Measurements from ENCODE around the gene FN3K.

The FN3K gene

DNA sequence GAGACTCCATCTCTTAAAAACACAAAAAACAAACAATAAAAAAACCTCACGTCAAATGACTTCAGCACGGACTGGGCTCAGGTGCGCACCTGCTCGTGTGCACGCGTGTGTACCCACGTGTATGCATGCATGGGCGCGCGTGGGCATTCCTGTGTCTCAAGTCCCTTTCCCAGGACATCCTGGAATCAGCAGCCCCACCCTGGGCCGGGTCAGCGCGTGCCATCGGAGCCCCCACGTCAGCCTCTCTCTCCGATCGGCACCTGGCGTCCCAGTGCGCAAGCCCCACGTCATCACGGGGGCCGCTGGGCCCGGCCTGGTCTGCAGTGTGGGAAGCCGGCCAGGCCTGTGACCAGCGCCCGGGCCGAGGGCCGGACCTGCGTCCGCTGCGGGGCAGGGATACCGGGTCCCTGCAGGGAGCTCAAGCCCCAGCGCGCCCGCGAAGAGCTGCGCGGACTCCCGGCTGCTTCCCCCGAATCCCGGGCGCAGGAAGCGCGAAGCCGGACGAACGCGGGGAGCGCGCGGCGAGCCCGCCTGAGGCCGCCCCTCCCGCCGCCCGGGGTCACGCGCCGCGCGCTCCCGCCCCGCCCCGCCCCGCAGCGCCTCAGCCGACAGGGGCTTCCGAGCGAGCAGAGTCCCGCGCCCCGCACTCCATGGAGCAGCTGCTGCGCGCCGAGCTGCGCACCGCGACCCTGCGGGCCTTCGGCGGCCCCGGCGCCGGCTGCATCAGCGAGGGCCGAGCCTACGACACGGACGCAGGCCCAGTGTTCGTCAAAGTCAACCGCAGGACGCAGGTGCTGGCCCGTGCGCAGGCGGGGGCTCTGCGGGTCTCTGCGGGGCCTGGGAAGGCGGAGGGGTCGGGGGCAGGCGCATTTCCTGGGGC is at the start of gene FN3K:
Gene FN3K, plus strand, starts transcription at position 629 of the 880 bp plus-strand sequence. Its CDS starts 22 bp downstream, at position 651.
- no peak for DNase-seq

DNA sequence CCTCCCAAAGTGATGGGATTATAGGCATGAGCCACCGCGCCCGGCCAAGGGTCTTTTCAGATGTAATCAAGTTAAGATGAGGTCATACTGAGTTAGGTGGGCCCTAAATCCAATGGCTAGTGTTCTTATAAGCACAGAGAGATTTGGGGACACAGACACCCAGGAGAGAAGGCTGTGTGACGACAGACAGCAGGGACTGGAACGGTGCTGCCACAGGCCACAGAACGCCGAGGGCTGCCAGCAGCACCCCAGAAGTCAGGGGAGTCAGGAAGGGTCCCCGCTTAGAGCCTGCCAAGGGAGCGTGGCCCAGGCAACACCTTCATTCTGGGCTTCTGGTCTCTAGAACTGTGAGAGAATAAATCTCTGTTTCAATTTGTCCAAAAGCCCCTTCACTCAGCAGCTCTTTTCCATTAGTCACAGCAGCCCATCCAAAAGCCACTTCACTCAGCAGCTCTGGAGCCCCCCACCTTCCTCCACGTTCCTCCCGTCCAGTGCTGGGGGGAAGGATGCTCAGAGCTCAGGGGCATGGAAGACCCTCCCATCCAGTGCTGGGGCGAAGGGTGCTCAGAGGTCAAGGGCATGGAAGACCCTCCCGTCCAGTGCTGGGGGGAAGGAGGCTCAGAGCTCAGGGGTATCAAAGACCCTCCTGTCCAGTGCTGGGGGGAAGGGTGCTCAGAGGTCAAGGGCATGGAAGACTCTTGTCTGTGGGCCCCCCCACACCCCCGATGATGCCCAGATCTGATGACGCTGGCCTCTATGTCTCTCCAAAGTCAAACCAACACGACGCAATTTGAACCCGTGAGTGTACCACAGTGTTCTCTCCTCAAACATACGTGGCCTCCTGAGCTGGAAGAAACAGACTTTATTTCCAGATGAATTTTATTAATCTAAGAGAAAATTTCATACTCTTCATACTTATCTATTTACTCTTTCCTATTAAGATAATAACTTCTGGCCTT is 48.8 kb upstream of the FN3K start:
- DNase-seq, result no peak

DNA sequence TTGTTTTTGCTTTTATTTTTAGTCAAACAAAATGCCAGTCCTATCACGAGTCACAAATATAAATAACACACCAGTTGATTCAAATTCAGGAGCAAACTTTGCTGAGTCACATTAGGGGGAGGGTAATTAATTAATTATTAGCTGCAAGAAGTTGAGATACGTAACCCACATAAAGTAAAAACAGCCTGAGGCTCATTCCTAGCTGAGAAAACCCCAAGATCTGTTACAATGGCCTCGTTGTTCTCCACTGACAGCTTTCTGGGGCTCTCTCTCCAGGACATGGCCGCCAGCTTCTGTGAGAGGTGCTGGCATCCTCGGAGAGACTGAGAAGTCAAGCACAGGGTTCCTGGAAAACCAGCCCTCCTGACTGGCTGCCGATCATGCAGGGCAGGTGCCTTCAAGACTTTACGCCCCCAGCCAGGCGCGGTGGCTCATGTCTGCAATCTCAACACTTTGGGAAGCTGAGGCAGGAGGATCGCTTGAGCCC is 48.0 kb upstream of the FN3K start:
- DNase-seq, result no peak

DNA sequence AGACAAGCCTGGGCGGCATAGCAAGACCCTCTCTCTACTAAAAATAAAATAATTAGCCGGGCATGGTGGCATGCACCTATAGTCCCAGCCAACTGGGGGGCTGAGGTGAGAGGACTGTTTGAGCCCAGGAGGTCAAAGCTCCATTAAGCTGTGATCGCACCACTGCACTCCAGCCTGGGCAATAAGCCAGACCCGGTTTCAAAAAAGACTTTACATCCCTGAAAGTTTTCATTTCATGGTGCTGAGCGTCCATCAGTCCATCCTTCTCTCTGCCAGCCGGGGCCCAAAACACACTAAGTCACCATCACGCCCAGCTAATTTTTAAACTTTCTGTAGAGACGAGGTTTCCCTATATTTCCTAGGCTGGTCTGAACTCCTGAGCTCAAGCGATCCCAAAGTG is 47.5 kb upstream of the FN3K start:
- no peak for DNase-seq

DNA sequence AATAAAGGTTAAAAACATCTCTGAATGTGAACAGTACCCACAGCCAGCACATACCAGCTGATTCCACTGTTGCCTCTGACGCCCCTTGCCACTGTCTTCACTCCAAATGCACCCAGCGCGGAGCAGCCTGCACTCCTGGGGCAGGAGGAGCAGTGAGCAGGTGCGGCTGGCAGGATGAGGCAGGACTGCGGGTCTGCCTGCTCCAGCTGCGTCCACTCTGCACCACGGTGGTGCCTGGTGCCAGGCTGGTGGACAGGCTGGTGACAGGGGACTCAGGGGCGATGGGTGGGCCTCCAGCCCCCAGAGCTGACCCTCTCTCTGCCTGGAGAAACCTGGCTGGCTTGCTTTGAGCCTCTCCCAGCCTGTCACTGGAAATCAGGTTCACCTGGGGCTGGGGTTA is 46.3 kb upstream of the FN3K start:
- no peak for DNase-seq

DNA sequence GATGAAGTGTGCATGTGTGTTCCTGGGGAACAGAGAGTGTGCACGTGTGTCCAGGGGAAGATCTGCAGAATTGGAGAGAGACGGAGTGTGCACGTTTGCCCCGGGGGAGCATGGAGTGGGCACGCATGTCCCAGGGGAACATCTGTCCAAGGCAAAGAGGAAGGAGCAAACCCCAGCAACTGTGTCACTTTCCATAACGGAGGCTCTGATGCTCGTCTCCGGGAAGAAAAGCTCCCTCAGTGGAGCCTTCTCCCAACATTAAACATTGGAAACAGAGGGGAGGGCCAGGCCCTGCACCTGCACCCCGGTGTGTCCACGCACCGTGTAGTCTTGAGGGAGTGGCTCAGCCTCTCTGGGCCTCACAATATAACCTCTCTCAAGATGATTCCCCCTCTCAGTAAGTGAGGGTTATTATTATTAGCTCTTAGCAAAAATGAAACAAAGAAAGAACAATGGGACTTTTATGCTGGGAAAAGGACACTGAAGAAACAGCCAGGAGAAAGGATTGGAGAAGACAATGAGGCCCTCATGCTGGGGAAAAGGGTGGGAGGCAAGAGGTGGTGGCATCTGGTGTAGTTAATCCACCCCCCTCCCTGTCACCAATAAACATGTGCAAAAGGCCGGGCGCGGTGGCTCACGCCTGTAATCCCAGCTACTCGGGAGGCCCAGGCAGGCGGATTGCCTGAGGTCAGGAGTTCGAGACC is 44.5 kb upstream of the FN3K start:
- no peak for DNase-seq

DNA sequence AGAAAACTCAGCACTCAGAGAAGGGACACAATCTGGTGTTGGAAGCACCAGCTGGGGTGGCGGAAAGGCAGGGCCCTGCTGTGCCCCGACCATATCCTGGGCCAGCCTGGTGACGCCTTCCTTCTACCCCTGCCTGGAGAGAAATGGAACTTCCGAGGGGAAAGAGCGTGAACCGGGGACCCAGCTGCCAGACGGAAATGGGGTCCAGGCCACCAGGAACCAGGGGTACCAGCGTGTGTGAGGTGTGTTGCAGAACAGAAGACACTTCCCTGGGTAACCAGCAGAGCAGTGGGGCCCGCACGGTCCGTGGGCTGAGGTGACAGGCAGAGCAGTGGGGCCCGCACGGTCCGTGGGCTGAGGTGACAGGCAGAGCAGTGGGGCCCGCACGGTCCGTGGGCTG is 43.7 kb upstream of the FN3K start:
- no peak for DNase-seq

DNA sequence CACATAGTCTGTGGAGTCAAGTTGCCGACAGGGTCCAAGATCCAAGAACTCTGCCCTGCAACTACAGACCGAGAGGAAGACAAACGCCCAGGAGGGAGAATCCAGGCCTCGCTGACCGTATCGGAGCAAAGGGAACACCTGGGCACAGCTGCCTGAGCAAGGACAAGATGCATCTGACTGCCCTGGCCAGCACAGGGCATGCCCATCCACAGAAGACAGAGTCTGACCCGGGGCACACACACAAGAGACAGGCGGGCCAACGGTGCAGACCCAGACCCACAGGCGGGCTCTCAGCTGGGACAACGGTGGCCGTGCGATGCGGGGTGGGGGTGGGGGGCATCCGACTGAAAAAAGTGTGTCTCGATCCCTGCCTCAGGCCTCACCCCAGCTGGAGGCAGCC is 43.1 kb upstream of the FN3K start:
- DNase-seq, result no peak

DNA sequence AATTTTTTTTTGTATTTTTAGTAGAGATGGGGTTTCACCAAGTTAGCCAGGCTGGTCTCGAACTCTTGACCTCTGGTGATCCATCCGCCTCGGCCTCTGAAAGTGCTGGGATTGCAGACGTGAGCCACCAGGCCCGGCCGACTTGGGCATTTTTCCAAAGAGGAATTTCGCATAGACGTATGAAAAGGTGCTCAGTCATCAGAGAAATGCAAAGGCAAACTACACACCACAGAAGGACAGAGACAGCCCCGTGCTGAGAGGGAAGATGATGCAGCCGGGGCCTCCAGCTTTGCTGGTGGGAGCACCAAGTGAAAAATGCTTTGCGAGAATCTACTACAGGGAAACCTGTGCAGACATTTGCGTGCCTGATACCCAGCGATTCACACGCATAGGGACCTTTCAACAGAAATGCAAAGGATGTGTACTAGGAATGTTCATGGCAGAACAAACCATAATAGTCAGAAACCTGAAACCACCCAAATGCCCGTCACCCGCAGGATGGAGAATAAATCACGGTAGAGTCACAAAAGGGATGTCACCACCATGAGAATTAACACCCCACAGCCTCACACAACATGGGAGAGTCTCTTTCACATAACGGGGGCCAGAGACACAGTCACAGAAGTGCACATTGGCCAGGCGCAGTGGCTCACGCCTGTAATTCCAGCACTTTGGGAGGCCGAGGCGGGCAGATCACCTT is 42.1 kb upstream of the FN3K start:
- DNase-seq, result no peak

DNA sequence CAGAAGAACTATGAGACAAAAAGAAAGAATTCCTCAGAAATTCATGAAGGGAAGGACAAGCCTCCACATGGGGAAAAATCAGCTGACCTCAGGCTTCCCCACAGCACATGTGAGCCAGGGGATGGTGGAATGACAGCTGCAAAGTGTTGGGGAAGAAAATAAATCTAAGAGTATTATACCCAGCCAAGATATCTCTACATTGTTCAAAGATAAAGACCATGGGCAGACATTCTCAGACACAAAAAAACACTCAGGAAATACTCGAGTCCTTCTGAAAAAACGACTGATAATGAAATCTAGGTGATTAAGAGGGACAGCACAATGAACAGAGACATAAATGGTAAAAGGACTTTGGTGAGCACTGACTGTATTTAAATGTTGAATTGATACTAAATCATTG is 40.8 kb upstream of the FN3K start:
- DNase-seq, result no peak

DNA sequence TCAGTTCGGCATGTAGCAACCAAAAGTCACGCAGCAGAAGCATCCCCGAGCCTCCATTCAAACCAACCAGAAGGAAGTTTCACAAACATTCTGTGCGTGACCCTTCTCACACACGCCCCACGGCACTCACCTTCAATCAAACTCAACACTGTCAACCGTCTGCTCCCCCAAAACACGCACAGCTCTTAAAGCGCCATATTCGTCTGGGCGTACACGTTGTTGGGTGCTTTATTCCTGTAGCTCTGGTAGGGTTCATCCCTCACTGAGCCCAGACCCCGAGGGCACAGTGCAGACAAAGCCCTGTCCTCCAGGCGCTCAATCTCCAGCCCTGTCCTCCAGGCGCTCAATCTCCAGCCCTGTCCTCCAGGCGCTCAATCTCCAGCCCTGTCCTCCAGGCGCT is 39.2 kb upstream of the FN3K start:
- DNase-seq, result no peak

DNA sequence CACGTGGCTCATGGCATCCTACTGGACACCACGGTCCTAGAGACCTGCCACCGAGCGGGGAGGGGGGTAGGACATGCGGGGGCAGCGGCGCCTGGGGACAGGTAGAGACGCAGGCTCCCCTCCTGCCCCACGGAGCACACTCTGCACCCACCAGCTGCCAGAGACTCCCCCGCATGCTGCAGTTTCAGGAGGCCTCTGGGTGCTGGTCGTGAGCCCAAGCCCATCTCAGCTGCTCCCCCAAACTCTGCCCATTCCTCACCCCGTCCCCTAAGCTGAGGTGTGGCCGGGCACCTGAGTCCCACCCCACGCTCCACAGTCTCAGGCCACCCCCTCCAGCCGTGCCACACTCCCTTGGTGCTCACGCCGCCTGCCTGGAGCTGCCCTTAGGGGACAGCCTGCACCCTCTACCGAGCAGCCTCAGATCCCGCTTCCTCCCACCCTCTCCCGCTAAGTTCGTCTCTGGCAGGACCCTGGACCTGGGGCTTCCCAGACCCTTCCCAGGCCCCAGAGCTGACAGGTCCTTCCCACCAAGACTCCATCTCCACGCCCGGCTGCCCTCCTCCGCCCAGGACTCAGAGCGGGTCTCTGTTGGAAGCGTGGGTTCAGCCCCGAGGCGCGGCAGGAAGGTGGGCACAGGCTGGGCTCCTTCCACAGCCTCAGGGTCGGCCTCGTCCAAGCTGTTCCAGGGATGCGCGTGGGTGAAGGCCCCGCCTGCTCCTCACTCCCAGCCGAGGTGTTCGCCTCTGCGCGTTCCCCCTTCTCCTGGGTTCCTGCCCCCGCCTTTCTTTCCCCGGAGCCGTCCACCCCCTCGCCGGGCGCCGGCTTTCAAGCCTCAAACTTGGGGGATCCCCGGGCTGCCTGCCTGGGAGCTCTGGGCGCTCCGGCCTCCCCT is 38.3 kb upstream of the FN3K start:
- DNase-seq, result no peak

DNA sequence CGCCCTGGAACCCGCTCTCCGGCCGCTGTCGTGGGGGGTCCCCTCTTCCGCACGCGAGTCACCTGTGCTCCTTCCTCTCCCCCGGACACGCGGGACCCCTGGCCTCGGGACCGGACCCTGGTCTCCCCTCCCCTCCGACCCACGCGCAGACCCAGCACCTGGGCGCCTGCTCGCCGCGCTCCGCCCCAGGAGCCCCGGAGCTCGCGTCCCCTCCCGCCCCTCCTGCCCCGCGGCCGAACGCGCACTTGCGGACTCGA is 37.7 kb upstream of the FN3K start:
- DNase-seq, result peak; percentile 37

DNA sequence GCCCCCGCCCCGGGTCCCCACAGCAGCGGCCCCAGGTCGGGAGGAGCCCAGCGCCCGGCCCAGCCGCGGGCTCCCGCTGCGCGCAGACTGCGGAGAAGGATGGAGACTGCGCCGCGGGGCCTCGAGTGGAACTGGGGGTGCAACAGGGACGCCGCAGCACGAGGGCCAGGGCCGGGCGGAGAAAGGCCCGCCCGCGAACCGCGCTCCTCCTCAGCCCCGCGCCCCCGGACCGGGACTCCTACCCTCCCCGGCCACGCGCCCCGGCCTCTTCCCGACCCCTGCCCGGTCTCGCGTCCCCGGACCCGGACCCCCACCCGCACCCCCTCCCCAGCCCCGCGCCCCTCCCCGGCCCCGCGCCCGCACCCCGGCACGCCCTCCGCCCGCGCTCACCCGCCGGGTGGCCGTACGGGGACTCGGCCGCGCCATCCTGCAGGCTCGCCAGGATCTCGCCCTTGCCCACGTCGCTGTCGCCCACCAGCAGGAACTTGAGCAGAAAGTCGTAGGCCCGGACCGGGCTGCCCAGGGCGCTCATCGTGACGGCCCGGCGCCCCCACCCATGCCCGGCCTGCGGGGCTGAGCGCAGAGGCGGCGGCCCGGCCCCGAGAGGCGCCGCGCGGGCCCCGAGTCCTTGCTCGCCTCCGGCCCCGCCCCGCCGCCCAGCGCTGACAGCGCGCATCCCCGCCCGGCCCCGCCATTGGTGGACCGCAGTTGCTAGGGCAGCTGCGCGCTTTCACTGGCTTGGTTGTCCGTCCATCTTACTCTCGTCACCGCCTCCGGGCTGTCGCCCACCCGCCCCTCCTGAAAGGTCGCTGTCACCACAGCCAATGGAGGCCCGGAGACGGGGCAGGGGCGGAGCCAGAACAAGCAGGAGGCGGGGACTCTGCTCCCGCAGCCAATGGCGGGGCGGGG is 37.1 kb upstream of the FN3K start, which contains the start of gene RAB40B:
Gene RAB40B, minus strand, starts transcription at position 634 of the 909 bp plus-strand sequence. Its CDS starts 102 bp downstream, at position 532.
- peak; percentile 98 for DNase-seq

DNA sequence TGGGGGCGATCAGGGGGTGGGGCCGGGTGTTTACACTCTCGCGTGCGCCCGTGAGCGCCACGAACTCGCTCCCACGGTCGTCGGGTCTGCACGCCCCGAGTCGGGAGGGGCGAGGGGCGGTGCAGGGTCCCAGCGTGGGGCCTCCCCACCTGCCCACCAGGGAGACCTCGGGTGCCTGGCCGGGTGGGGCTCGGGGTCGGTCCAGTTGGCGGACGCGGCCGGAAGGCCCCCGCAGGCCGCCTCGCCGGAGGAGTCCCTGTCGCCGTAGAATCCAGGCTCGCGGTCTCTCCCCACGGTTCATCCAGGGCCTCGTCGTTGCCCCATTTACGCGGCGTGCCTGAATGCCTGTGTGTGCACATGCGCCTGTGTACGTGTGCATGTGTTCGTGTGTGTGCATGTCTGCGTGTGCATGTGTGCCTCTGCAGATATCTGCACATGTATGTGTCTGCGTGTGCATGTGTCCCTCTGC is 36.4 kb upstream of the FN3K start:
- DNase-seq, result no peak

DNA sequence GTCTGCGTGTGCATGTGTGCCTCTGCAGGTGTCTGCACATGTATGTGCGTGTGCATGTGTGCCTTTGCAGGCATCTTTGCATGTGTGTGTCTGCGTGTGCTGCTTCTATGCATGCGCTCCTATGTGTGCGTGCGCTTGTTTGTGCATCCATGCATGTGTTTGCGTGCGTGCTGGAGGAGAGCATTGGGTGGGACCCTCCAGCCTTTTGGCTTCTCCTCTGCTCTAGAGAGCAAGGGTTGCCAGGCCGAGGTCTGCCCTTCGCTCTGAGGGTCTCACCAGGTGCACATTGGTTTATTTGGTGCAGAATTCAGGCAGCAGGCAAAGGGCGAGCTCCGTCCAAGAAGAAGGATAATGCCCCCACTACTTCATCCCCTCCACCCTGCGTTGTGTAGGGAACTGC is 35.9 kb upstream of the FN3K start:
- DNase-seq, result no peak

DNA sequence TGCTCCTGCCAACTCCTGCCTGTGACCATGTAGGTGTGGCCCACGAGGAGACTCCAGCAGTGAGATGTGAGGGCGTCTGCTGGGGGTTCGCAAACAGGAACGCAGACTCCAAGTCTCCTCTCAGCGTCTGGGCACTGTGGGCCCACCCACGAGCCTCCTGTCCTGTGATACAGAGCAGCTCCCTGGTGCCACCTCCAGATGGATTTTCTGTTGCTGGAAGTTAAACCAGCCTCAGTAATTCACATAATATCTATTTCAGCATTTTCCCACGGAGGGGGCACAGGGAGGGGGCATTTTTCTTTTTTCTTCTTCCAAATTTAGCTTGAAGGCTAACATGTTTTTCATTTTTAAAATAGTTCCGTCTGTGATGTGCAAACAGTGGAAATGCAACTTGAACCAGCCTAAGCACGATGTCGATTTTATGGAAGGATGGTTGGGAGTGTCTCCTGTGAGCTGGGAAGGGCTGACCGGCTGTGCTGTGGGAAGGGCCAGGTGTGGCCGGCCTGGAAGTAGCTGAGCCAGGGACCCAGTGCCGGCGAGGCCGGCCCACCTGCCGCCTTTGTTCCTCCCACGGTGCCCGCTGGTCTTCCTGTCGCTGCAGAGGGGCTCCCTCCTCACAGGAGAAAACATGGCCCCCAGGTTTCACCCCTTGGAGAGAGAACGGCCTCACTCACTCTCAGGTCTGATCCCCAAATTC is 33.0 kb upstream of the FN3K start:
- no peak for DNase-seq

DNA sequence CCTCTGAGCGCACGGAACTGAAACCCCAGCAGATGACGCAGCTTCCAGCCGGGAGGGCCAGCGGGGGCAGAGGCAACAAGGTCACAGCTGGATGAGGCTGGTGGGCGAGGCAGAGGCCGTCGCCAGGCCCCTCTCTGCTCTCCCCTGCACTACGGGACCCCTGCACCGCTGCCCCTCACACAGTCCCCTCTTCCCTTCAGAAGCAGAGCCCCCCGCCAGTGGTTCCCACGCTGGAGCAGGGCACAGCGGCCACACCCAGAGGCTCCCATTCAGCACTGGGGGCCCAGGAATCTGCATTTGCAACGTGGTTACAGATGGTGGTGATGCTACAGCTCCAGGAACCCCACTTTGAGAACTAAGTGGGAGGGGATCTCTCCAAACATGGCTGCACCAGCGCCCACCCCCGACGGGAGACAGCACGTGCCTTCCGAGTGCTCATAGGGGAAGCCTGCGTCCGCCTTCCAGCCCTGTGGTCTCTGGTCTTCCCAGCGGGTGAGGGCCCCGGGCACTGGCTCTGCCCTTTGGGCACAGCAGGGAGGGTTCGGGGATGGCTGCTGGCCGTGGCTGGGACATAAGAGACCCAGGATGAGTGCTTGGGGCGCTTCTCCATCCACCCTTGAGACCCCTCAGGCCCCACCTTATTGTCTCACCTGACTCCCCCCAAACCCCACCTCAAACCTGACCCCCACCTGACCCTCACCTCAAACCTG is 32.2 kb upstream of the FN3K start:
- no peak for DNase-seq
